Amygdala (tissue), 56 donors: ENCODE measurements around the gene OR8S1.
"Not testable (repeated sequence)": the region's sequence is repeated elsewhere in the genome, so short reads cannot be mapped to it uniquely, and the experiment has no call there.

Experiments
- DNase-seq, 56 donors: peaks; one replicate each; lab custom pipeline; 2025; lab: John Stamatoyannopoulos, UW

Gene OR8S1

DNA sequence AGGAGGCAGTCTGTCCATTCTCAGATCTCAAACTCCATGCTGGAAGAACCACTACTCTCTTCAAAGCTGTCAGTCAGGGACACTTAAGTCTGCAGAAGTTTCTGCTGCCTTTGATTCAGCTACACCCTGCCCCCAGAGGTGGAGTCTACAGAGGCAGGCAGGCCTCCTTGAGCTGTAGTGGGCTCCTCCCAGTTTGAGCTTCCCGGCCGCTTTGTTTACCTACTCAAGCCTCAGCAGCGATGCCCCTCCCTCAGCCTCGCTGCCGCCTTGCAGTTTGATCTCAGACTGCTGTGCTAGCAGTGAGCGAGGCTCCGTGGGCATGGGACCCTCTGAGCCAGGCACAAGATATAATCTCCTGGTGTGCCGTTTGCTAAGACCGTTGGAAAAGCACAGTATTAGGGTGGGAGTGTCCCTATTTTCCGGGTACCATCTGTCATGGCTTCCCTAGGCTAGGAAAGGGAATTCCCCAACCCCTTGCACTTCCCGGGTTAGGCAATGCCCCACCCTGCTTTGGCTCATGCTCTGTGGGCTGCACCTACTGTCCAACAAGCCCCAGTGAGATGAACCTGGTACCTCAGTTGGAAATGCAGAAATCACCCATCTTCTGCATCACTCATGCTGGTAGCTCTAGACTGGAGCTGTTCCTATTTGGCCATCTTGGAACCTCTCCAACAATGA is 28.4 kb downstream of the OR8S1 start:
- not testable (repeated sequence) for DNase-seq

DNA sequence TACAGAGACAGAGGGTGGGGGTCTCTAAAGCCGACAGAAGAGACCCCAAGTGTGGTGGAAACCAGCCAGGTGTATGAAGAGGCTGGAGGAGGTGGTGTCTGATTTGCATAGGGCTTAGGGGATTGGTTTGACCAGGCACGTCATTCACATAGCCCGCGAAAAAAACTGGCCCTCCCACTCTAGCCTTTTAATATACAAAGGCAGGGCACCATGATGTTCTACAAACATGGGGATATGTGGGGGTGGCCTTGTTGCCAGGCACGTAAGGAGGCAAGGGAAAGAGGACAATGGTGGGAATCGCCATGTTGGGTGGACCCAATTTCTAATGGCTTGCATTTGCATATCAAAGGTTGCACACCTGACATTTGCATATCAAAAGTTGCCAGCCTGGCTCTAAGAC is 31.2 kb downstream of the OR8S1 start:
- DNase-seq: no peak

DNA sequence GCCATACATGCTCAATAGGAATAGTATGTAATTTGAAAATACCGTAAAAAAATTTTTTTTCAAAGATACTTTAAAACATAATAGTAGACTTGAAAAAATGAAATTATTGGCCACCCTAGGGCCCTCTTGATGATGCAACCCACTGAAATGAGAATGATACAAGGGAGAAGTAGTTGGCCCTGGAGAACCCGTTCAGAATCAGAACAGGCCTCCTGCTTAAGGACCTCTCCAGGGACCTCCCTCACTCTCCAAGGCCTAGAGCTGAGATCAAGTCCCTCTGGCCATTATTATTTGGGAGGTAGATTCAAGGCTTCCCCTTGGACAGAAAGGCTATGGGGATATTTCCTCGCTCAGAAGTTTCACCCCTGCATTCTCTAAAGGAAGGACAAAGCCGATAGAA is 32.5 kb downstream of the OR8S1 start:
- DNase-seq: no peak

DNA sequence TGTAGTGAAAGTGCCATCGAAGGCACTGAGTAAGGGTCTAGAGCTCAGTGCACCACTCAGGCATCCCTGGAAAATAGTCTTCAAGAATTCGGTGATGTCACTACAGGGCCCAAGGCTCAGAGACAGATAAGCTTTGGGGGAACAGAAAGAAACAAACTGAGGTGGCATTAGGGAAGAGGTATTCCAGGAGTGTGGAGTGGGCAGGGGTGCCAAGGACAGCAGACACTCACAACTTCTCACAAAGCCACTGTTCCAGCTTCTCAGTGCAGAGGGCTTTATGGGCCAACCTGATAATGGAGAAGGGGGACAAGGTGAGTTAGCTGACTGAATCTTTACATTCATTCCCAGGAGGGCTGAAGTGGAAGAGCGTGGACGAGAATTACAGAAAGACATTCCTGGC is 42.3 kb downstream of the OR8S1 start:
- no peak for DNase-seq

DNA sequence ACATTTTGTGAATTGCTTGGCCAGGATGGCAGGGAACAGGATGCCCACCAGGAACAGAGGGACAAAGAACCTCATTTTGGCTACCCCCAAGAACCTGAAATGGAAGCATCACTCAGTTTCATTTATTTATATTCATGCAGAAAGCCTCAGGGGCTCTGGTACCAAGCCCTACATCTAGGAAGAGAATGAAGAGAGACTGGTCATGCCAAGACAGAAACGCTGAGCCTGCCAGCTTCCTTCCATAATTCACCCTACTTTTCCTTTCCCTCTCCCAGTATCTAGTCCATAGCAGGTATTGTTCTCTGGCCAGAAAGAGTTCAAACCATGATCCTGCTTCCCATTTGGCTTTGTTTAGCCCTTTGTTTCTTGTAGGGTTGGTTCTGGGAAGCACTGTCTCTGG is 44.5 kb downstream of the OR8S1 start, which contains the start of gene LALBA:
TSS of gene LALBA (minus strand) at position 101 of the 400 bp plus-strand sequence. CDS start at position 75, 26 bp downstream.
- DNase-seq: no peak

DNA sequence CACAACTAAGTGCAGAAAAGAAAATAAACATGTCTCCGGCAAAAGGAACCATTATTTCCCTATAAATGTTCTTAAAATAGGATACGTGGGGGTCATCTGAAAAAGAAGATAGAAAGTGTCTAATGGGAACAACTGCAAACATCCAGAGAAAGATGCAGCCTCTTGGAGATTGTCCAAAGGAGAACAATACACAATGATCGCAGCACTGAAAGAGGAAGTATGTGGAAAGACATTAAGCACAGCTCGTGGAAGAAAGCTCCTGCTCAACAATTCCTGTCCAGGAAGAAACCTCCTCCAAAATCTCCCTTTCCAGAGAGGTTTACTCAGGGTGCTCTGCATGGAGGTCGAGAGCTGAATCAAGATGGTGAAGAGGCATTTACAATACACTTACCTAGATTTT is 46.9 kb downstream of the OR8S1 start:
- peak in 4 of 56 donors; percentile 1 to 2 (median 2) for DNase-seq
